HUES64 (cell line): ENCODE data around the gene TAF4B.

Experiments used
- H3K27ac ChIP-seq: 2 replicates; pipeline ENCODE4 v1.7.0; 2013; ENCODE audit warnings: low read depth, low read length, inconsistent platforms
- H3K27me3 ChIP-seq: 2 replicates; pipeline ENCODE4 v1.6.1; 2013; ENCODE audit warnings: mild to moderate bottlenecking, low read length; ENCODE audit not compliant: insufficient read depth
- H3K36me3 ChIP-seq: 2 replicates; pipeline ENCODE4 v1.6.1; 2013; ENCODE audit warnings: mild to moderate bottlenecking, low read length; ENCODE audit not compliant: insufficient read depth
- H3K4me1 ChIP-seq: 2 replicates; pipeline ENCODE4 v1.6.1; 2013; ENCODE audit warnings: mild to moderate bottlenecking, low read length, moderate library complexity; ENCODE audit not compliant: insufficient read depth
- H3K4me3 ChIP-seq: 2 replicates; pipeline ENCODE4 v1.5.1; 2013; ENCODE audit warnings: mild to moderate bottlenecking, low read length, moderate library complexity
- H3K9ac ChIP-seq: 2 replicates; pipeline ENCODE4 v1.6.1; 2013; ENCODE audit warnings: mild to moderate bottlenecking, low read depth, low read length
- H3K9me3 ChIP-seq: 2 replicates; pipeline ENCODE4 v1.6.1; 2013; ENCODE audit warnings: low read depth, low read length; ENCODE audit not compliant: insufficient read depth
- WGBS: fragments of 150-250, 120-280 bp; methylation state at CpG from one replicate; pipeline ENCODE4 v1.1.7; 2013; ENCODE audit warnings: missing lambda C conversion rate; 5-methylcytosine and 5-hydroxymethylcytosine counted together

The TAF4B gene

GRCh38 chr18:26312199-26312598 is 86.0 kb downstream of the TAF4B start:
- Histone ChIP-seq H3K4me1 (no peaks in the 10 kb centered on the region; the same call in 1 of the 2 replicates), H3K9ac (no peak overlapping the region), H3K9me3 (no peaks in the 10 kb centered on the region), H3K36me3 (peaks cover 13% of the 10 kb centered on the region), H3K27me3 (no peaks in the 10 kb centered on the region), H3K27ac (no peak overlapping the region), H3K4me3 (no peak overlapping the region)
- WGBS: 100% methylated on average over 1 of the region's 1 CpG

- peaks cover 29% of the 10 kb centered on the region for H3K36me3 ChIP-seq
- H3K27ac ChIP-seq: no peak overlapping the region
- H3K9me3 ChIP-seq: no peaks in the 10 kb centered on the region
- WGBS: 93% methylated on average over 3 of the region's 3 CpGs
- no peaks in the 10 kb centered on the region for H3K27me3 ChIP-seq
- no peak overlapping the region for H3K9ac ChIP-seq
- H3K4me3 ChIP-seq: no peak overlapping the region
- no peaks in the 10 kb centered on the region for H3K4me1 ChIP-seq
These were observed 91.2 kb downstream of the TAF4B start for GRCh38 chr18:26317398-26317797.

DNA sequence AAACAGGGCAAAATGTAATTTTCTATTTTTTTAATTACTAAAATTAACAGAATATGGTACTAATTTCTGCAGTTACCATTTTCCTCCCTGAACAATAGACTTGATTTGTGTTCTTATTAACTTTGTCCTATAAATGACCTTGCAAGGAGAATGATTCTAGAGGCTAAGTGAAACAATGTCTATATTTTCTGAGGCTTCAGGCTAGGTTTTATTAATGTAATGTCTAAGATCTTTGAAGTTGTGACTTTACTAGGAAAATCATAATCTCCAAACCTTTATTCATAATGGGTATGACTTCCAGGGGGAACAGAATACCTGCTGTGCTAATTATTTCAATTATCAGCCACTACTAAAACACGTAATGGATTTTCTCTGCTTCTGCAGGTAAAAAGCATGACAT is 94.4 kb downstream of the TAF4B start:
- Histone ChIP-seq H3K9me3 (no peaks in the 10 kb centered on the region), H3K4me3 (no peak overlapping the region), H3K36me3 (peaks cover 18% of the 10 kb centered on the region), H3K27ac (no peak overlapping the region), H3K9ac (no peak overlapping the region), H3K27me3 (no peaks in the 10 kb centered on the region), H3K4me1 (no peaks in the 10 kb centered on the region)
- 95% methylated on average over 1 of the region's 1 CpG for WGBS

GRCh38 chr18:26322890-26323653 is 96.8 kb downstream of the TAF4B start:
- no peaks in the 10 kb centered on the region for H3K4me1 ChIP-seq
- no peak overlapping the region for H3K9ac ChIP-seq
- H3K27me3 ChIP-seq: no peaks in the 10 kb centered on the region
- no peaks in the 10 kb centered on the region for H3K9me3 ChIP-seq
- no peak overlapping the region for H3K27ac ChIP-seq
- peaks cover 22% of the 10 kb centered on the region for H3K36me3 ChIP-seq
- no peak overlapping the region for H3K4me3 ChIP-seq
- WGBS: 62% methylated on average over 2 of the region's 3 CpGs

DNA sequence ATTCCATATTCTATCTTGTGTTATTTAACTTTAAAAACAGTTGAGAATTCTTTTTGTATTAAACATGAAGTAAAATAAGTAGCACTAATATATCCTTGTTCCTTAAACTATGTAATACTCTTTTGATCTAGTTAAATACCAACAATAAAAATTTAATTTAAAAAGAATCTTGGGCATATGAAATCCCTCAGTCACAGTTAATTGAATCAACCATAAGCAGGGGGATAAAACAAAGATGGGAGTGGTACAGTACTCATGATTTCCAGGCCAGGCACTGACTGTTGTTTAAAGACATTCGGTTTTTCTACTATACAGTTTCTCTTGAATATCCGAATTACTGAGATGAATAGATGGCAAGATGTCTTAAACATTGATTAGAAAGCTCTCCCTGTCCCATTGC is 99.5 kb downstream of the TAF4B start:
- H3K9ac ChIP-seq: no peak overlapping the region
- H3K36me3 ChIP-seq: peaks cover 42% of the 10 kb centered on the region
- H3K27ac ChIP-seq: no peak overlapping the region
- H3K9me3 ChIP-seq: no peaks in the 10 kb centered on the region
- 93% methylated on average over 1 of the region's 2 CpGs for WGBS
- no peak overlapping the region for H3K4me3 ChIP-seq
- no peaks in the 10 kb centered on the region for H3K27me3 ChIP-seq
- no peaks in the 10 kb centered on the region for H3K4me1 ChIP-seq

DNA sequence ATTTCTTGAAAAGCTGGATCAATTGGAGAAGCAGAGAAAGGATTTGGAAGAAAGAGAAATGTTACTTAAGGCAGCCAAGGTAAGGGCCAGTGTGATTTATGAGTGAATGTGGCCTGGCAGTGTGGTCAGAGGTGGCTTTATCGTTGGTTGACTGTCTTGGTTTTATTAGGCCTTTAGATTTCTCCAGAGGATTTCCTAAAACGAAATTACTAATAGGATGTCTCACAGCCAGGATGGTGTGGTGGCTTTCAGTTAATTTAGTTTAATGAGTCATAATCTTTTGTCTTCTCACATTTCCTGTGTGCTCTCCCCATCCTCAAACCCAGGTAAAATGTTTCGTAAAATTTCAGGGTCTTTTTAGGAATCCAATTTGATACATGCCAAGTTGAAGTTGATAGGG is 100.8 kb downstream of the TAF4B start:
- Histone ChIP-seq H3K4me1 (no peaks in the 10 kb centered on the region), H3K27me3 (no peaks in the 10 kb centered on the region), H3K4me3 (no peak overlapping the region), H3K27ac (no peak overlapping the region), H3K9me3 (no peaks in the 10 kb centered on the region), H3K9ac (no peak overlapping the region), H3K36me3 (peaks cover 38% of the 10 kb centered on the region)
- WGBS: 86% methylated on average over 3 of the region's 3 CpGs

GRCh38 chr18:26332991-26333390 is 106.7 kb downstream of the TAF4B start:
- Histone ChIP-seq H3K4me3 (no peak overlapping the region), H3K4me1 (no peaks in the 10 kb centered on the region), H3K27me3 (no peaks in the 10 kb centered on the region), H3K9ac (no peak overlapping the region), H3K27ac (no peak overlapping the region), H3K36me3 (peaks cover 30% of the 10 kb centered on the region), H3K9me3 (no peaks in the 10 kb centered on the region)
- WGBS: 100% methylated on average over 1 of the region's 1 CpG

- Histone ChIP-seq H3K9me3 (no peaks in the 10 kb centered on the region), H3K27me3 (no peaks in the 10 kb centered on the region), H3K9ac (no peak overlapping the region), H3K36me3 (peaks cover 14% of the 10 kb centered on the region), H3K4me3 (no peak overlapping the region), H3K4me1 (no peaks in the 10 kb centered on the region), H3K27ac (no peak overlapping the region)
- WGBS: 95% methylated on average over 2 of the region's 2 CpGs
These were observed 108.9 kb downstream of the TAF4B start for GRCh38 chr18:26335156-26335555.

DNA sequence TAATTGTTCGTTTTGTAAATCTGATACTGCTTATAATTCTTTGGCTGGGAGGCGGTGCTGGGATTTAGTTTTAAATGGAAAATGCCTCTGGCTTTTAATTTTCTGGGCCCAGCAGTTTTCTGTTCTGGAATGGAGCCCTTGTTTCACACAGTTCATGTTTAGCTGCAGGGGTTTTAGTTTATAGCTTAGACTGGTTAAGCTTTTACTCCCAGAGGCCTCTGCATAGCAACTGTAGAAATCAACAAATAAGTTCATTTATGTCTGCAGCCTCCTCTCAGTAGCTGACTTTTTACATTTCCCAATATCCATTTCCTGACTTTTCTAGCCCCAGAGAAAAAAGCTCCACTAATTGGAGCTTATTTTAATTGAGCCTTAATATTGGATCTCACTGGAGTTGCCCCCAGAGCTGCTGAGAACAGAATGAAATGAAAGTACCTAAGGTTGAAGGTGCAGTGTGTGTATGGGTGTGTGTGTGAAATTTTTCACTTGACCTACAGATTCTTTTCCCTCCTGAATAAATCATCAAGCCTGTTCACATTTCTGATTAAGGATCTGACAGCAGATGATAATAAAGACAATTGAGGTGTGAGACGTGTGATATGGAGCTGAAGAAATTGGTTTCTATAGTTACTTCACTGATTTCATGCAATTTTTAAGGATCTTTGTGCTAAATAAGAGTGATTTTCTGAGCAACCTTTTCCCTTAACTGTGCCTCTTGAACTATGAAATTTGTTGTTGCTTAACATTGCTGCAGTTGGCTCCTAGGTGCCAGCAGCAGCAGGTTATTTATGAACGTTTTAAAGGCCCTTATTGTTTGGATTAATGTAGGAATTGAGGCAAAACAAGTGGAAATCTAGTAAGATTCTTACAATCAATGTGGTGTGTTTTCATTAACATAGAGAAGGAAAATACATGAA is 109.6 kb downstream of the TAF4B start:
- H3K27me3 ChIP-seq: no peaks in the 10 kb centered on the region
- H3K9me3 ChIP-seq: no peaks in the 10 kb centered on the region
- no peak overlapping the region for H3K4me3 ChIP-seq
- no peaks in the 10 kb centered on the region for H3K4me1 ChIP-seq
- H3K27ac ChIP-seq: no peak overlapping the region
- peaks cover 9% of the 10 kb centered on the region for H3K36me3 ChIP-seq
- 86% methylated on average over 4 of the region's 4 CpGs for WGBS
- H3K9ac ChIP-seq: no peak overlapping the region

- H3K4me3 ChIP-seq: no peak overlapping the region
- 100% methylated on average over 1 of the region's 1 CpG for WGBS
- peaks cover 4% of the 10 kb centered on the region; the same call in 1 of the 2 replicates for H3K36me3 ChIP-seq
- no peaks in the 10 kb centered on the region for H3K9me3 ChIP-seq
- no peaks in the 10 kb centered on the region for H3K27me3 ChIP-seq
- no peak overlapping the region for H3K27ac ChIP-seq
- H3K9ac ChIP-seq: no peak overlapping the region
- no peaks in the 10 kb centered on the region for H3K4me1 ChIP-seq
These were observed 110.3 kb downstream of the TAF4B start for GRCh38 chr18:26336572-26336971.

- Histone ChIP-seq H3K4me3 (no peak overlapping the region), H3K9ac (no peak overlapping the region), H3K27ac (no peak overlapping the region), H3K9me3 (peaks cover 16% of the 10 kb centered on the region; the same call in 1 of the 2 replicates), H3K4me1 (no peaks in the 10 kb centered on the region), H3K27me3 (no peaks in the 10 kb centered on the region), H3K36me3 (peaks cover 11% of the 10 kb centered on the region)
These were observed 116.4 kb downstream of the TAF4B start for GRCh38 chr18:26342646-26343045.
